ENCODE data around the gene EDEM1. TPM values are rescaled to one million over a fixed set of nuclear protein-coding genes. Genes with fewer than 3 reads are reported as not detected.

The EDEM1 gene
- total RNA-seq, 3 donors from 2014 or later (not counting 1 experiment from before 2014, with no cell fraction given): 55.3 to 64.2 (median 59.9) TPM

DNA sequence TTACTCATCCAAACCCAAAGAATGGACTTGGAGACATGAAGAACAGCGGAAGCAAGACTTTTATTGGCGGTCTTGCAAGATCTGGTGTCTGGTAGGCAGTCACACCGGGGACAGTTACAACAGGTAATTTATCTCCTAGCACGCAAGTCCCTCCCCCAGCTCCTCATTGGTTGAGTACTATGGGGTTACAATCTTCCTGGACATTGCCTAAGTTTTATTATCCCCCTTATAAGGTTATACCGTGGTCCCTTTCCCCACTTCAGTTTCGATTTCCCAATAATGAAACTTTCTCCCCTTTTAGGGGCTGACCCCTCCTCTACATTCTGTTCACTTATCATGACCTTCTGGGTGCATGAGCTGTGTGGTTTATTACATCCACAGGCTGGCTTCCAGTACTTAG lies 46.7 kb upstream of the EDEM1 start:
- Mint-ChIP-seq H3K4me3 (no peak overlapping the region), H3K36me3 (no peaks in the 10 kb centered on the region), H3K4me1 (peaks cover 88 to 89% of the 10 kb centered on the region in 2 donors), H3K9me3 (no peaks in the 10 kb centered on the region), H3K27ac (peak overlapping the region; percentile 21 to 39), H3K27me3 (ENCODE audit: low read depth in 2 of 2) (no peaks in the 10 kb centered on the region)
- no peak for DNase-seq
- TF ChIP-seq, protein P1, sequence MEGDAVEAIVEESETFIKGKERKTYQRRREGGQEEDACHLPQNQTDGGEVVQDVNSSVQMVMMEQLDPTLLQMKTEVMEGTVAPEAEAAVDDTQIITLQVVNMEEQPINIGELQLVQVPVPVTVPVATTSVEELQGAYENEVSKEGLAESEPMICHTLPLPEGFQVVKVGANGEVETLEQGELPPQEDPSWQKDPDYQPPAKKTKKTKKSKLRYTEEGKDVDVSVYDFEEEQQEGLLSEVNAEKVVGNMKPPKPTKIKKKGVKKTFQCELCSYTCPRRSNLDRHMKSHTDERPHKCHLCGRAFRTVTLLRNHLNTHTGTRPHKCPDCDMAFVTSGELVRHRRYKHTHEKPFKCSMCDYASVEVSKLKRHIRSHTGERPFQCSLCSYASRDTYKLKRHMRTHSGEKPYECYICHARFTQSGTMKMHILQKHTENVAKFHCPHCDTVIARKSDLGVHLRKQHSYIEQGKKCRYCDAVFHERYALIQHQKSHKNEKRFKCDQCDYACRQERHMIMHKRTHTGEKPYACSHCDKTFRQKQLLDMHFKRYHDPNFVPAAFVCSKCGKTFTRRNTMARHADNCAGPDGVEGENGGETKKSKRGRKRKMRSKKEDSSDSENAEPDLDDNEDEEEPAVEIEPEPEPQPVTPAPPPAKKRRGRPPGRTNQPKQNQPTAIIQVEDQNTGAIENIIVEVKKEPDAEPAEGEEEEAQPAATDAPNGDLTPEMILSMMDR (IDR thresholded peaks at IDR 0.05): no peak
- intact Hi-C loops (cut with micrococcal nuclease): no loop called here
- H3K27me3 ChIP-seq (ENCODE audit: control insufficient read depth, insufficient read depth, low read length): no peaks in the 10 kb centered on the region
- peak overlapping the region; percentile 13 for H3K27ac ChIP-seq (ENCODE audit: low read length)
- no peak for ATAC-seq
- no peaks in the 10 kb centered on the region for H3K9me3 ChIP-seq (ENCODE audit: control insufficient read depth, insufficient read depth, low read length)
- 81% methylated on average over 6 of the region's 6 CpGs for WGBS (ENCODE audit: insufficient coverage)
- peaks cover 8% of the 10 kb centered on the region for H3K4me1 ChIP-seq (ENCODE audit: control insufficient read depth, insufficient read depth, low read length)
- H3K36me3 ChIP-seq (ENCODE audit: control insufficient read depth, insufficient read depth, low read length): no peaks in the 10 kb centered on the region
- H3K4me3 ChIP-seq (ENCODE audit: low read length): no peak overlapping the region

- intact Hi-C loops (cut with micrococcal nuclease): no loop called here
Observed at GRCh38 chr3:5141760-5142159, 45.7 kb upstream of the EDEM1 start.

DNA sequence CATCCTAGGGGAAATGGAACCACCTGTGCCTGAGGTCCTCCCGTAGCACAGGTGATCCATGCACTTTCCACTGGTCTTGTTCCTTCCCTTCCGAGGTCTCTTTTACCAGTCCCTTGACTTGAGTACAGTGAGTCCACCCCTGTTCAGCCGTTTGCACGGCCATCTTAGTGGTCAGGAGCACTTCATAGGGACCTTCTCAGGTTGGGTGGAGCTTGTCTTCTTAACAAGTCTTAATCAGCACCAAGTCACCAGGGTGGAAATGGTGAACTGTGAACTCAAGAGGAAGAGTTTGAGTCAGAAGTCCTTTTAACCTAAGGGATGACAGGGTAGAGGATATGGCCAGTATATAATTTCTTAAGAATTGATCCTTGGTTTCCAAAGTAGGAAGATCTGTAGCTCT lies 44.0 kb upstream of the EDEM1 start:
- H3K36me3 ChIP-seq (ENCODE audit: control insufficient read depth, insufficient read depth, low read length): no peaks in the 10 kb centered on the region
- peaks cover 84 to 93% of the 10 kb centered on the region in 2 donors for H3K4me1 Mint-ChIP-seq
- no peak overlapping the region for H3K4me3 ChIP-seq (ENCODE audit: low read length)
- TF ChIP-seq, protein P1 (IDR thresholded peaks at IDR 0.05): no peak
- peaks cover 4% of the 10 kb centered on the region for H3K4me1 ChIP-seq (ENCODE audit: control insufficient read depth, insufficient read depth, low read length)
- H3K27me3 ChIP-seq (ENCODE audit: control insufficient read depth, insufficient read depth, low read length): no peaks in the 10 kb centered on the region
- no peaks in the 10 kb centered on the region for H3K9me3 ChIP-seq (ENCODE audit: control insufficient read depth, insufficient read depth, low read length)
- H3K9me3 Mint-ChIP-seq: peaks cover 0 to 4% of the 10 kb centered on the region in 2 donors
- H3K27ac Mint-ChIP-seq: no peak overlapping the region
- 97% methylated on average over 4 of the region's 4 CpGs for WGBS (ENCODE audit: insufficient coverage)
- DNase-seq (no peak), ATAC-seq (no peak)
- H3K4me3 Mint-ChIP-seq: no peak overlapping the region
- no peak overlapping the region for H3K27ac ChIP-seq (ENCODE audit: low read length)
- intact Hi-C loops (cut with micrococcal nuclease): no loop called here
- H3K36me3 Mint-ChIP-seq: peaks cover 16% of the 10 kb centered on the region
- H3K27me3 Mint-ChIP-seq (ENCODE audit: low read depth in 2 of 2): no peaks in the 10 kb centered on the region

More at GRCh38 chr3:5141760-5142159, 45.7 kb upstream of the EDEM1 start:
- TF ChIP-seq, protein P1 (IDR thresholded peaks at IDR 0.05): no peak
- Mint-ChIP-seq H3K27me3 (ENCODE audit: low read depth in 2 of 2) (no peaks in the 10 kb centered on the region), H3K4me3 (no peak overlapping the region), H3K4me1 (peaks cover 83 to 91% of the 10 kb centered on the region in 2 donors), H3K27ac (peak overlapping the region in 1 of 2 donors; percentile 21), H3K36me3 (peaks cover 3% of the 10 kb centered on the region), H3K9me3 (no peaks in the 10 kb centered on the region)
- 85% methylated on average over 3 of the region's 4 CpGs for WGBS (ENCODE audit: insufficient coverage)
- H3K27me3 ChIP-seq (ENCODE audit: control insufficient read depth, insufficient read depth, low read length): no peaks in the 10 kb centered on the region
- H3K4me1 ChIP-seq (ENCODE audit: control insufficient read depth, insufficient read depth, low read length): peaks cover 8% of the 10 kb centered on the region
- H3K9me3 ChIP-seq (ENCODE audit: control insufficient read depth, insufficient read depth, low read length): no peaks in the 10 kb centered on the region
- no peaks in the 10 kb centered on the region for H3K36me3 ChIP-seq (ENCODE audit: control insufficient read depth, insufficient read depth, low read length)
- no peak overlapping the region for H3K27ac ChIP-seq (ENCODE audit: low read length)
- H3K4me3 ChIP-seq (ENCODE audit: low read length): no peak overlapping the region
- ATAC-seq (no peak), DNase-seq (no peak)

GRCh38 chr3:5144316-5144994 lies 43.1 kb upstream of the EDEM1 start:
- Mint-ChIP-seq H3K36me3 (peaks cover 16% of the 10 kb centered on the region), H3K27ac (peak overlapping the region; percentile 2 to 19), H3K4me3 (no peak overlapping the region), H3K27me3 (ENCODE audit: low read depth in 2 of 2) (no peaks in the 10 kb centered on the region), H3K9me3 (peaks cover 0 to 4% of the 10 kb centered on the region in 2 donors), H3K4me1 (peaks cover 84 to 93% of the 10 kb centered on the region in 2 donors)
- H3K27me3 ChIP-seq (ENCODE audit: control insufficient read depth, insufficient read depth, low read length): no peaks in the 10 kb centered on the region
- no peak for DNase-seq
- WGBS (ENCODE audit: insufficient coverage): 80% methylated on average over 5 of the region's 5 CpGs
- ATAC-seq: no peak
- no peaks in the 10 kb centered on the region for H3K9me3 ChIP-seq (ENCODE audit: control insufficient read depth, insufficient read depth, low read length)
- no peaks in the 10 kb centered on the region for H3K36me3 ChIP-seq (ENCODE audit: control insufficient read depth, insufficient read depth, low read length)
- TF ChIP-seq, protein P1 (IDR thresholded peaks at IDR 0.05): no peak
- intact Hi-C loops (cut with micrococcal nuclease): no loop called here
- H3K4me1 ChIP-seq (ENCODE audit: control insufficient read depth, insufficient read depth, low read length): peaks cover 4% of the 10 kb centered on the region
- no peak overlapping the region for H3K4me3 ChIP-seq (ENCODE audit: low read length)
- no peak overlapping the region for H3K27ac ChIP-seq (ENCODE audit: low read length)
